GM23248 (cell line): ENCODE data around the gene WWOX. TPM values are rescaled to one million over a fixed set of nuclear protein-coding genes. Genes with fewer than 3 reads are reported as not detected.

Experiments
- DNase-seq: peaks from one replicate; pipeline ENCODE4 v3.0.0-alpha.2; 2015
- H2AFZ ChIP-seq: fragments of 200-600 bp; sonication (generic); 2 replicates; pipeline ENCODE4 v1.6.1; 2016; ENCODE audit warnings: antibody characterized with exemption
- H3F3A ChIP-seq: fragments of 200-600 bp; sonication (generic); 2 replicates; pipeline ENCODE4 v1.6.1; 2016; ENCODE audit warnings: mild to moderate bottlenecking, antibody characterized with exemption, mixed run types; ENCODE audit not compliant: insufficient read depth
- H3K27ac ChIP-seq: fragments of 200-600 bp; sonication (generic); 2 replicates; pipeline ENCODE4 v1.5.1; 2016; ENCODE audit warnings: mild to moderate bottlenecking
- H3K27me3 ChIP-seq: fragments of 200-600 bp; sonication (generic); replicated peaks from 2 replicates; pipeline ENCODE4 v1.6.1; 2016; ENCODE audit warnings: mild to moderate bottlenecking; ENCODE audit not compliant: insufficient read depth
- H3K36me3 ChIP-seq: fragments of 200-600 bp; sonication (generic); 2 replicates; pipeline ENCODE4 v1.6.1; 2016; ENCODE audit warnings: low read depth, mild to moderate bottlenecking
- H3K4me1 ChIP-seq: fragments of 200-600 bp; sonication (generic); 2 replicates; pipeline ENCODE4 v1.6.1; 2016; ENCODE audit warnings: mild to moderate bottlenecking; ENCODE audit not compliant: insufficient read depth
- H3K4me2 ChIP-seq: fragments of 200-600 bp; sonication (generic); one replicate; pipeline ENCODE4 v1.6.1; 2016; ENCODE audit warnings: mild to moderate bottlenecking; ENCODE audit not compliant: unreplicated experiment
- H3K4me3 ChIP-seq: fragments of 200-600 bp; sonication (generic); 2 replicates; pipeline ENCODE4 v1.5.1; 2016; ENCODE audit warnings: mild to moderate bottlenecking
- H3K79me2 ChIP-seq: fragments of 200-600 bp; sonication (generic); 2 replicates; pipeline ENCODE4 v1.6.1; 2016; ENCODE audit warnings: mild to moderate bottlenecking; ENCODE audit not compliant: insufficient read depth
- H3K9ac ChIP-seq: fragments of 200-600 bp; sonication (generic); 2 replicates; pipeline ENCODE4 v1.6.1; 2016; ENCODE audit warnings: mild to moderate bottlenecking
- H3K9me2 ChIP-seq: fragments of 200-600 bp; sonication (generic); 2 replicates; pipeline ENCODE4 v1.6.1; 2016; ENCODE audit warnings: mixed run types, mild to moderate bottlenecking, moderate library complexity; ENCODE audit not compliant: insufficient read depth
- H3K9me3 ChIP-seq: fragments of 200-600 bp; sonication (generic); one replicate; pipeline ENCODE4 v1.6.1; 2017; ENCODE audit warnings: low read depth
- H4K20me1 ChIP-seq: fragments of 200-600 bp; sonication (generic); 2 replicates; pipeline ENCODE4 v1.6.0; 2016; ENCODE audit not compliant: insufficient read depth
- EZH2 ChIP-seq: fragments of 200-600 bp; sonication (generic); IDR thresholded peaks from 2 replicates; pipeline ENCODE4 v1.6.1; 2018; ENCODE audit warnings: antibody characterized with exemption, mild to moderate bottlenecking; ENCODE audit not compliant: insufficient read depth, poor library complexity, severe bottlenecking
- EZH2phosphoT487 ChIP-seq: fragments of 200-600 bp; sonication (generic); IDR thresholded peaks from 2 replicates; pipeline ENCODE4 v1.6.1; 2018; ENCODE audit warnings: antibody characterized with exemption, moderate library complexity, mild to moderate bottlenecking, low read depth; ENCODE audit not compliant: insufficient read depth
- WGBS, 2 experiments: methylation state at CpG; one replicate each; pipeline ENCODE4 v1.1.6; 2015 to 2017; ENCODE audit warnings: low lambda C conversion rate in 2 of 2, low coverage in 1 of 2; ENCODE audit errors: missing lambda C conversion rate in 2 of 2; 5-methylcytosine and 5-hydroxymethylcytosine counted together
- in situ Hi-C: fragments of 300-500 bp; cut with MboI; formaldehyde crosslinking; loops from 2 replicates; pipeline ENCODE4 v1.15.0; 2020
- polyA plus RNA-seq: library from polyadenylated mRNA; unstranded; fragments of >200 nt; fragmentation: Nextera tagmentation; extraction: Ambion mirVana; gene quantifications from 2 replicates; pipeline ENCODE4 v1.2.1, GENCODE V29; 2016
- total RNA-seq: library from RNA; depleted of rRNA; stranded (reverse); fragments of >200 nt; shearing (Covaris generic); gene quantifications from 2 replicates; pipeline ENCODE4 v1.2.3, GENCODE V29; 2014

Gene WWOX
- total and polyA plus RNA-seq, 2 experiments from 2014 or later: 4.5 to 6.6 TPM

GRCh38 chr16:78290872-78291591, 191.6 kb downstream of the WWOX start:
- in situ Hi-C loops: no loop called here
- TF ChIP-seq EZH2: no peak
- no peak for TF ChIP-seq EZH2phosphoT487
- H3K4me3 ChIP-seq: no peak overlapping the region
- H2AFZ ChIP-seq: no peak overlapping the region
- no peak overlapping the region for H3K9ac ChIP-seq
- H3K9me2 ChIP-seq: no peaks in the 10 kb centered on the region
- H3K36me3 ChIP-seq: no peaks in the 10 kb centered on the region
- H3K27me3 ChIP-seq: no peaks in the 10 kb centered on the region
- H4K20me1 ChIP-seq: no peaks in the 10 kb centered on the region
- H3K9me3 ChIP-seq: no peaks in the 10 kb centered on the region
- H3K27ac ChIP-seq: no peak overlapping the region
- no peak overlapping the region for H3K4me2 ChIP-seq
- no peaks in the 10 kb centered on the region for H3K79me2 ChIP-seq
- no peaks in the 10 kb centered on the region for H3K4me1 ChIP-seq
- 27 to 33% methylated on average over 12 of the region's 12 CpGs for WGBS, 2 experiments
- DNase-seq: no peak
- no peaks in the 10 kb centered on the region for H3F3A ChIP-seq

GRCh38 chr16:78291604-78292003, 192.2 kb downstream of the WWOX start:
- H3K9me3 ChIP-seq: no peaks in the 10 kb centered on the region
- no peaks in the 10 kb centered on the region for H3K4me1 ChIP-seq
- DNase-seq: no peak
- no peak for TF ChIP-seq EZH2
- TF ChIP-seq EZH2phosphoT487: no peak
- H3K9me2 ChIP-seq: no peaks in the 10 kb centered on the region
- H3K4me2 ChIP-seq: no peak overlapping the region
- H3K79me2 ChIP-seq: no peaks in the 10 kb centered on the region
- no peaks in the 10 kb centered on the region for H4K20me1 ChIP-seq
- no peaks in the 10 kb centered on the region for H3F3A ChIP-seq
- no peak overlapping the region for H3K9ac ChIP-seq
- H3K4me3 ChIP-seq: no peak overlapping the region
- no peaks in the 10 kb centered on the region for H3K36me3 ChIP-seq
- in situ Hi-C loops: no loop called here
- H3K27me3 ChIP-seq: no peaks in the 10 kb centered on the region
- no peak overlapping the region for H3K27ac ChIP-seq
- no peak overlapping the region for H2AFZ ChIP-seq
- 1 to 5% methylated on average over 5 of the region's 5 CpGs for WGBS, 2 experiments

- no peak overlapping the region for H3K4me3 ChIP-seq
- WGBS, 2 experiments: 11 to 13% methylated on average over 4 of the region's 4 CpGs
- in situ Hi-C loops: no loop called here
Observed at GRCh38 chr16:78292086-78292843, 192.8 kb downstream of the WWOX start.

DNA sequence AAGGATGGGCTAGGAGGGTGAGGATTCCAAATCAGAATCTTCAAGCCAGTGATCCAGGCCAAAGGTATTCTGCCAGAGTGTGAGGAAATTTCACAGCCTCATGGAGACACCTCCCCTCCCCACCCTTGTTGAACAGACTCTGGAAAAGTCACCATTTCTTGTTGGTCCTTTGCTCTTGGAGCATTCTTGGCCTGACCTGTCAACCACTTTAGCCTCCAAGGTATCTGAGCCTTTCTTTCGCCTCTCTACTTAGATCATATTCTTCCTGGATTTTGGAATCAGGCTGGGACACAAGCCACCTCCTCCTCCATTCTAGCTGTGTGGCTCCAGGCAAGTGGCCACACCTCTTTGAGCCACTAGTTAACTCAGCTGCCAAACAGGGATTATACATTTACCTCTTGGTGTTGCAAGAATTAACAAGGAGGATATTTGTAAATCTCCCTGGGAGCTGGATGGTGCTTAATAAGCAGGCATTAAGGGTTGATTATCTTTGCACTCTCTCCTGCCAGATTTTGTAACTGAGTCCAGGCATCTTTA, 193.5 kb downstream of the WWOX start:
- 22 to 23% methylated on average over 1 of the region's 1 CpG for WGBS, 2 experiments
- Histone ChIP-seq H3K4me2 (no peak overlapping the region), H3K27me3 (no peaks in the 10 kb centered on the region)

More at GRCh38 chr16:78292086-78292843, 192.8 kb downstream of the WWOX start:
- H2AFZ ChIP-seq: no peak overlapping the region
- H3F3A ChIP-seq: no peaks in the 10 kb centered on the region
- H3K27ac ChIP-seq: no peak overlapping the region
- no peaks in the 10 kb centered on the region for H4K20me1 ChIP-seq
- TF ChIP-seq EZH2 (no peak), EZH2phosphoT487 (no peak)
- H3K27me3 ChIP-seq: no peaks in the 10 kb centered on the region
- no peaks in the 10 kb centered on the region for H3K9me2 ChIP-seq
- H3K4me2 ChIP-seq: no peak overlapping the region
- no peak overlapping the region for H3K9ac ChIP-seq
- H3K4me1 ChIP-seq: no peaks in the 10 kb centered on the region
- H3K79me2 ChIP-seq: no peaks in the 10 kb centered on the region
- no peak for DNase-seq
- no peaks in the 10 kb centered on the region for H3K9me3 ChIP-seq
- H3K36me3 ChIP-seq: no peaks in the 10 kb centered on the region

More for the DNA sequence above, 193.5 kb downstream of the WWOX start:
- no peaks in the 10 kb centered on the region for H3K4me1 ChIP-seq
- H3K36me3 ChIP-seq: no peaks in the 10 kb centered on the region
- H3K27ac ChIP-seq: no peak overlapping the region
- no peaks in the 10 kb centered on the region for H3F3A ChIP-seq
- in situ Hi-C loops: no loop called here
- no peak for TF ChIP-seq EZH2
- TF ChIP-seq EZH2phosphoT487: no peak
- H3K9me3 ChIP-seq: no peaks in the 10 kb centered on the region
- H3K9me2 ChIP-seq: no peaks in the 10 kb centered on the region
- no peak overlapping the region for H3K9ac ChIP-seq
- no peaks in the 10 kb centered on the region for H4K20me1 ChIP-seq
- H3K4me3 ChIP-seq: no peak overlapping the region
- no peak for DNase-seq
- H2AFZ ChIP-seq: no peak overlapping the region
- no peaks in the 10 kb centered on the region for H3K79me2 ChIP-seq
